ENCODE measurements around the gene TMEM203. TPM values are rescaled to one million over a fixed set of nuclear protein-coding genes. Genes with fewer than 3 reads are reported as not detected.

Gene TMEM203
- total and polyA plus RNA-seq, 2 of the 4 experiments (the other 2 are of a cell fraction): 18.8 to 40.6 TPM

DNA sequence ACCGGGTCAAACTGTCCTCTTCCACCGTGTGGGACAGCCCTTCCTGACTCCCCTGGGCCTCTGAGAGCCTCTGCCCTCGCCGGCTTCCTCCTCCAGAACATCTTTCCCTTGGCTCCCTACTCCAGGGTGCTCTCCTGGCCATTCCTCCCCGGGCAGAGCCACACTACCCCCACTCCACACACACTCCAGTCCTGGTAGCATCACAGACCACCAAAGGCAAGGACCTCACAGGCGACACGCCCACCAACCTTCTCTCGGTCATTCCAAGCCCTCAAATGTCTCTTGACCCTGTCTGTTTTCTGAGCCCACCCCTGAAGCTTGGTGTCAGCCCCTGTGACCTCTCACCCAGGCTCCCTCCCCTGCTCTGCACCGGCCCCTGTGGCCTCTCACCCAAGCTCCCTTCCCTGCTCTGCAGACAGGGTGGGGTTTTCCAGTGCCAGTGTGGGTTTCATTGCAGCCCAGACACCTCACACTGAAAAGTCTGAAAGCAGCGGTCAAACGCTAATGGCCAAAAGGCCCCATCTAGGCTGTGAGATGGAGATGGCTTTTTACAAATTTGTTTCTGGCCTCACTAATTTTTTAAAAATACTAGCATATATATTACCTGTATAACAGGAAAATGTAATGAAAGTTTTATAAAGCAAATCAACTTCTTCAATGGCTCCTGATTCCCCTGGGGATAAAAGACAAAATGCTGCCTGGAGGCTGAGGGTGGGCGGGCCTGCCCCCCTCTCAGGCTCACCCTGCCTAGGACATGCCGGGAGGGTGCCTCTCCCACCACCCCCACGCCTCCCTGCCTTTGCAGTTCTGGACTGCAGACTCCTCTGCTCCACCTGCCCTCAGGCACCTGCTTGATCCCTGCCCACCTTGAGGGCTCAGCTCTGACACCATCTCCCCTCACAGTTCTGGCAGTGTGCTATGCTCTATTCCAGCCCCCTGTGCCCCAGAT is 46.1 kb downstream of the TMEM203 start:
- intact Hi-C loops (cut with micrococcal nuclease) (no loop called here), dilution Hi-C loops (cut with HindIII; ENCODE audit: low sequenced_read_pairs, unreplicated experiment) (no loop called here), in situ Hi-C loops (cut with MboI; ENCODE audit: low sequenced_read_pairs) (no loop called here)
- DNase-seq (no peak), ATAC-seq (ENCODE audit: low read depth) (no peak)
- no peak overlapping the region for H2BK5ac ChIP-seq (ENCODE audit: low read depth, low read length, poor library complexity, severe bottlenecking)
- no peak overlapping the region for H4K8ac ChIP-seq (ENCODE audit: low read depth in 2 of 2, low read length in 2 of 2)
- no peak overlapping the region for H3K9ac ChIP-seq (ENCODE audit: low read depth, low read length)
- H3K36me3 ChIP-seq (ENCODE audit: control insufficient read depth, insufficient read depth, low read length): no peaks in the 10 kb centered on the region
- no peak overlapping the region for H3K18ac ChIP-seq (ENCODE audit: low read depth, low read length)
- no peak overlapping the region for H2AK9ac ChIP-seq (replicated peaks; ENCODE audit: low read depth, low read length, poor library complexity)
- no peak overlapping the region for H2AFZ ChIP-seq (replicated peaks; ENCODE audit: low read length, poor library complexity)
- H3K4me1 ChIP-seq (ENCODE audit: control insufficient read depth, insufficient read depth, low read length): peaks cover 2% of the 10 kb centered on the region; the same call in 1 of the 2 replicates
- no peak overlapping the region for H2BK15ac ChIP-seq (ENCODE audit: low read depth, low read length)
- H3K4me2 ChIP-seq (ENCODE audit: low read depth, low read length): no peak overlapping the region
- no peak overlapping the region for H2AK5ac ChIP-seq (ENCODE audit: low read depth, low read length)
- no peak overlapping the region for H3K56ac ChIP-seq (ENCODE audit: extremely low read depth, insufficient read depth, low read length)
- no peak overlapping the region for H4K5ac ChIP-seq (ENCODE audit: low read depth, low read length)
- H3K79me1 ChIP-seq (ENCODE audit: low read depth in 1 of 2, low read length in 2 of 2): no peaks in the 10 kb centered on the region
- no peak overlapping the region for H3K27ac ChIP-seq (ENCODE audit: insufficient read depth, low read length)
- 3% methylated on average over 5 of the region's 14 CpGs; no CpG with 5 or more reads in 1 of the 2 experiments for WGBS, 2 experiments (ENCODE audit: extremely low coverage in 2 of 2, insufficient read length in 1 of 2)
- H3K9me3 ChIP-seq (ENCODE audit: control insufficient read depth, insufficient read depth, low read length): no peaks in the 10 kb centered on the region
- no peak overlapping the region for H3K4ac ChIP-seq (ENCODE audit: low read depth, low read length)
- 0 out of 2 replicates have a peak, but pooled peaks cover 5% of the 10 kb centered on the region for H4K20me1 ChIP-seq (ENCODE audit: insufficient read depth, low read length)
- ChIA-PET CTCF (no interaction called here), POLR2A (ENCODE audit: unreplicated experiment) (no interaction called here)
- H4K91ac ChIP-seq (ENCODE audit: insufficient read depth, low read depth, low read length): no peak overlapping the region
- H3K23ac ChIP-seq (ENCODE audit: low read depth, low read length): no peak overlapping the region
- H3K9me1 ChIP-seq (ENCODE audit: insufficient read depth, low read length): no peaks in the 10 kb centered on the region
- H3K27me3 ChIP-seq (ENCODE audit: control insufficient read depth, insufficient read depth, low read length): peaks cover 75% of the 10 kb centered on the region
- H3K4me3 ChIP-seq (ENCODE audit: insufficient read depth, low read depth, low read length): no peak overlapping the region
- H2BK20ac ChIP-seq (ENCODE audit: low read depth, low read length): no peak overlapping the region
- no TSS peak for BruUV-seq (replicated peaks)
- H3K14ac ChIP-seq (replicated peaks; ENCODE audit: low read depth, low read length): no peak overlapping the region
- H2BK120ac ChIP-seq (ENCODE audit: low read depth, low read length): no peak overlapping the region
- TF ChIP-seq, protein P1, sequence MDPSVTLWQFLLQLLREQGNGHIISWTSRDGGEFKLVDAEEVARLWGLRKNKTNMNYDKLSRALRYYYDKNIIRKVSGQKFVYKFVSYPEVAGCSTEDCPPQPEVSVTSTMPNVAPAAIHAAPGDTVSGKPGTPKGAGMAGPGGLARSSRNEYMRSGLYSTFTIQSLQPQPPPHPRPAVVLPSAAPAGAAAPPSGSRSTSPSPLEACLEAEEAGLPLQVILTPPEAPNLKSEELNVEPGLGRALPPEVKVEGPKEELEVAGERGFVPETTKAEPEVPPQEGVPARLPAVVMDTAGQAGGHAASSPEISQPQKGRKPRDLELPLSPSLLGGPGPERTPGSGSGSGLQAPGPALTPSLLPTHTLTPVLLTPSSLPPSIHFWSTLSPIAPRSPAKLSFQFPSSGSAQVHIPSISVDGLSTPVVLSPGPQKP (IDR thresholded peaks at IDR 0.05; ENCODE audit: borderline replicate concordance, low read depth, low read length): no peak
- no peak for TF ChIP-seq CEBPB (IDR thresholded peaks at IDR 0.05; ENCODE audit: low read depth, low read length)
- TF ChIP-seq POLR2A (IDR thresholded peaks at IDR 0.05; ENCODE audit: low read depth, low read length): no peak
- TF ChIP-seq RAD21 (IDR thresholded peaks at IDR 0.05; ENCODE audit: low read length): no peak
- no peak for TF ChIP-seq CHD1 (IDR thresholded peaks at IDR 0.05; ENCODE audit: low read depth, low read length)
- no peak for TF ChIP-seq MAFK (IDR thresholded peaks at IDR 0.05; ENCODE audit: low read depth, low read length)
- no peak for TF ChIP-seq MXI1 (IDR thresholded peaks at IDR 0.05; ENCODE audit: borderline replicate concordance, low read depth, low read length)
- no peak for TF ChIP-seq NFE2L2 (IDR thresholded peaks at IDR 0.05; ENCODE audit: low read depth, low read length)
- TF ChIP-seq RFX5 (IDR thresholded peaks at IDR 0.05; ENCODE audit: low read depth, low read length): no peak
- TF ChIP-seq RCOR1 (IDR thresholded peaks at IDR 0.05; ENCODE audit: insufficient replicate concordance, low read length): no peak
- no peak for TF ChIP-seq MAZ (IDR thresholded peaks at IDR 0.05; ENCODE audit: borderline replicate concordance, low read depth, low read length)
- no peak for TF ChIP-seq FOS (IDR thresholded peaks at IDR 0.05; ENCODE audit: low read depth, low read length)
- no peak for TF ChIP-seq BHLHE40 (IDR thresholded peaks at IDR 0.05; ENCODE audit: low read depth, low read length)
- TF ChIP-seq, protein P2, sequence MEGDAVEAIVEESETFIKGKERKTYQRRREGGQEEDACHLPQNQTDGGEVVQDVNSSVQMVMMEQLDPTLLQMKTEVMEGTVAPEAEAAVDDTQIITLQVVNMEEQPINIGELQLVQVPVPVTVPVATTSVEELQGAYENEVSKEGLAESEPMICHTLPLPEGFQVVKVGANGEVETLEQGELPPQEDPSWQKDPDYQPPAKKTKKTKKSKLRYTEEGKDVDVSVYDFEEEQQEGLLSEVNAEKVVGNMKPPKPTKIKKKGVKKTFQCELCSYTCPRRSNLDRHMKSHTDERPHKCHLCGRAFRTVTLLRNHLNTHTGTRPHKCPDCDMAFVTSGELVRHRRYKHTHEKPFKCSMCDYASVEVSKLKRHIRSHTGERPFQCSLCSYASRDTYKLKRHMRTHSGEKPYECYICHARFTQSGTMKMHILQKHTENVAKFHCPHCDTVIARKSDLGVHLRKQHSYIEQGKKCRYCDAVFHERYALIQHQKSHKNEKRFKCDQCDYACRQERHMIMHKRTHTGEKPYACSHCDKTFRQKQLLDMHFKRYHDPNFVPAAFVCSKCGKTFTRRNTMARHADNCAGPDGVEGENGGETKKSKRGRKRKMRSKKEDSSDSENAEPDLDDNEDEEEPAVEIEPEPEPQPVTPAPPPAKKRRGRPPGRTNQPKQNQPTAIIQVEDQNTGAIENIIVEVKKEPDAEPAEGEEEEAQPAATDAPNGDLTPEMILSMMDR (conservative IDR thresholded peaks at IDR 0.05; ENCODE audit: low read depth, low read length): no peak
- TF ChIP-seq SMC3 (IDR thresholded peaks at IDR 0.05; ENCODE audit: low read depth, low read length): no peak

Measured in IMR-90 (cell line).